Stomach (tissue), 9 donors: ENCODE results near the gene PLEKHJ1. TPM values are rescaled to one million over a fixed set of nuclear protein-coding genes. Genes with fewer than 3 reads are reported as not detected.

Source experiments
- DNase-seq, 2 donors: peaks; one replicate each; pipeline versions ENCODE4 v3.0.0 to v3.0.0-alpha.2; 2013 to 2019
- H3K27ac ChIP-seq, 5 donors: fragments of 200-600 bp in 4 of 5; sonication (generic) in 4 of 5; one replicate each; pipeline ENCODE4 v1.5.1; 2013 to 2019; ENCODE audit warnings: mild to moderate bottlenecking in 1 of 5, moderate library complexity in 1 of 5
- H3K27me3 ChIP-seq, 3 donors: fragments of 200-600 bp; sonication (generic); one replicate each; pipeline ENCODE4 v1.5.1; 2017 to 2019; ENCODE audit warnings: mixed run types in 1 of 3
- H3K36me3 ChIP-seq, 4 donors: fragments of 200-600 bp; sonication (generic); 1 replicate in 3 of 4; 2 replicates in 1 of 4; pipeline ENCODE4 v1.5.1; 2016 to 2019
- H3K4me1 ChIP-seq, 4 donors: fragments of 200-600 bp; sonication (generic); one replicate each; pipeline ENCODE4 v1.5.1; 2016 to 2019
- H3K4me3 ChIP-seq, 4 donors: fragments of 200-600 bp; sonication (generic) in 3 of 4; one replicate each; pipeline ENCODE4 v1.5.1; 2016 to 2019; ENCODE audit warnings: mild to moderate bottlenecking in 1 of 4
- H3K9me3 ChIP-seq, 4 donors: fragments of 200-600 bp; sonication (generic); one replicate each; pipeline ENCODE4 v1.5.1; 2016 to 2019
- CTCF ChIP-seq, 7 experiments: fragments of 450-650 bp in 4 of 7; fragments of 200-600 bp in 3 of 7; sonication (generic) in 3 of 7; IDR thresholded peaks; one replicate each; pipeline ENCODE4 v1.5.1; 2016 to 2019; ENCODE audit warnings: antibody characterized with exemption in 7 of 7, control low read depth in 2 of 7, mild to moderate bottlenecking in 1 of 7
- EP300 ChIP-seq: sonication (generic); formaldehyde crosslinking; IDR thresholded peaks from one replicate; pipeline ENCODE4 v1.6.1; 2017; ENCODE audit warnings: antibody characterized with exemption
- POLR2A ChIP-seq, 4 donors: fragments of 450-650 bp; IDR thresholded peaks; one replicate each; pipeline ENCODE4 v1.6.1; 2016; ENCODE audit warnings: antibody characterized with exemption in 4 of 4, control low read depth in 2 of 4, mild to moderate bottlenecking in 1 of 4, moderate library complexity in 1 of 4
- POLR2AphosphoS5 ChIP-seq, 3 donors: sonication (generic); formaldehyde crosslinking; IDR thresholded peaks; one replicate each; pipeline ENCODE4 v1.6.1; 2016; ENCODE audit warnings: antibody characterized with exemption in 3 of 3
- WGBS, 5 donors: extraction: QIAGEN DNeasy Blood & Tissue Kit in 3 of 5; methylation state at CpG; one replicate each; pipeline versions ENCODE4 v1.1.5 to v1.1.7; 2013 to 2018; 5-methylcytosine and 5-hydroxymethylcytosine counted together
- intact Hi-C: fragments of 100-400 bp; cut with DNase I; formaldehyde crosslinking; loops from one replicate; pipeline ENCODE4 v1.15.1; 2023; ENCODE audit warnings: low total_unique reads
- polyA plus RNA-seq, 3 donors: library from polyadenylated mRNA; stranded (reverse); fragments of 200-250 nt; gene quantifications; one replicate each; pipeline ENCODE4 v1.2.3, GENCODE V29; 2013
- total RNA-seq, 5 donors: library from RNA; depleted of rRNA; stranded (reverse); fragments of >200 nt; gene quantifications; one replicate each; pipeline versions ENCODE4 v1.1.0 to v1.2.3, GENCODE V29; 2014 to 2016
- donor health status: healthy with polysubstance abuse.
- donor health status: Bipolar disorder and iron deficiency.
- donor health status: healthy.

Gene PLEKHJ1
- total and polyA plus RNA-seq, 8 donors = 22.2 to 459 (median 111) TPM

- no peak for DNase-seq
- Histone ChIP-seq H3K9me3 (no peaks in the 10 kb centered on the region), H3K4me3 (peak overlapping the region in 3 of 4 donors; percentile 18 to 99 (median 97)), H3K27ac (peak overlapping the region; percentile 38 to 99 (median 98)), H3K36me3 (peaks cover 13 to 40% (median 37%) of the 10 kb centered on the region in 4 donors), H3K4me1 (peaks cover 48 to 72% (median 58%) of the 10 kb centered on the region in 4 donors), H3K27me3 (no peaks in the 10 kb centered on the region)
- TF ChIP-seq CTCF (IDR thresholded peaks at IDR 0.05) = no peak
- TF ChIP-seq EP300 = no peak
- no peak for TF ChIP-seq POLR2AphosphoS5 (IDR thresholded peaks at IDR 0.05)
- TF ChIP-seq POLR2A (IDR thresholded peaks at IDR 0.05) = no peak
- intact Hi-C loops = loop anchor here (5.0 kb wide), 1 partner anchor 42 kb away; no protein-coding TSS in a partner anchor
- 78 to 91% (median 81%) methylated on average over 9 of the region's 9 CpGs for WGBS, 5 donors
Measured at GRCh38 chr19:2274185-2274711, 38.1 kb upstream of the PLEKHJ1 start.

GRCh38 chr19:2273356-2274184, 37.4 kb upstream of the PLEKHJ1 start:
- 9 to 14% (median 10%) methylated on average over 35 to 45 of the region's 45 CpGs for WGBS, 5 donors
- intact Hi-C loops = loop anchor here (5.0 kb wide), 1 partner anchor 41 kb away; no protein-coding TSS in a partner anchor
- Histone ChIP-seq H3K36me3 (peaks cover 13 to 40% (median 37%) of the 10 kb centered on the region in 4 donors), H3K4me1 (peaks cover 48 to 70% (median 60%) of the 10 kb centered on the region in 4 donors), H3K9me3 (no peaks in the 10 kb centered on the region), H3K4me3 (peak overlapping the region; percentile 18 to 99 (median 58)), H3K27ac (peak overlapping the region; percentile 70 to 99 (median 98)), H3K27me3 (no peaks in the 10 kb centered on the region)
- DNase-seq = peak; percentile 83 to 93
- peak; percentile 6 to 84 (median 51) for TF ChIP-seq POLR2AphosphoS5 (IDR thresholded peaks at IDR 0.05)
- TF ChIP-seq EP300 = no peak
- TF ChIP-seq CTCF (IDR thresholded peaks at IDR 0.05) = peak in 6 of 7 experiments; percentile 29 to 99 (median 97)
- no peak for TF ChIP-seq POLR2A (IDR thresholded peaks at IDR 0.05)

- Histone ChIP-seq H3K27me3 (no peaks in the 10 kb centered on the region), H3K36me3 (peaks cover 13 to 37% (median 31%) of the 10 kb centered on the region in 4 donors), H3K9me3 (no peaks in the 10 kb centered on the region), H3K4me1 (peaks cover 53 to 80% (median 67%) of the 10 kb centered on the region in 4 donors), H3K4me3 (peak overlapping the region; percentile 97 to 100 (median 99)), H3K27ac (peak overlapping the region; percentile 96 to 99 (median 98))
- DNase-seq = peak in 1 of 2 donors; percentile 43
- intact Hi-C loops = loop anchor here (5.0 kb wide), 1 partner anchor 39 kb away; no protein-coding TSS in a partner anchor
- TF ChIP-seq EP300 (no peak), POLR2AphosphoS5 (IDR thresholded peaks at IDR 0.05) (no peak), POLR2A (IDR thresholded peaks at IDR 0.05) (no peak), CTCF (IDR thresholded peaks at IDR 0.05) (no peak)
- 14 to 28% (median 17%) methylated on average over 24 to 43 of the region's 43 CpGs for WGBS, 5 donors
Measured at GRCh38 chr19:2271234-2272103, 35.3 kb upstream of the PLEKHJ1 start.
